ENCODE results near the gene DNAJC5.

GRCh38 chr20:63980317-63980805 lies 85.4 kb downstream of the DNAJC5 start:
- TF ChIP-seq CTCF (IDR thresholded peaks at IDR 0.05) (no peak), POLR2A (IDR thresholded peaks at IDR 0.05) (no peak)
